Measurements from ENCODE around the gene PLXNA2.

Gene PLXNA2

GRCh38 chr1:208085655-208086515, 158.3 kb downstream of the PLXNA2 start:
- DNase-seq = no peak

DNA sequence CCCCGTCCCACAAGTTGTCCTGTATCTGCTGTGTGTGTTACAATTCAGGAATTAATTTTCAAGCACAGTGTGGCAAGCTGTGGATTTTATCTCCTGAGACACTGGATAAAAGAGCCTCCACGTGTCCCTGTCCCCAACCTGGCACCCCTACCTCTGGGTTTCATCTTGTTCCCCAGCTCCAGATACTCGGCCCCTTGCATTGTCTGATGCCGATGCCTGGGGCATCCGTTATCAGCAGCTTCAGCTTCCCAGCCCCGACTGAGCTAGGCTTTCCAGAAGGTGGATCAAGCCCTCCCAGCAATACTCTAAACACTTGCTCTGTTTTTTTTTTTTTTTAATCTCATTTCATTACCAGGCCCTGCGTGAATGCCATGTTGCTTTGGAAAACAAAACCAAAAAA, 159.4 kb downstream of the PLXNA2 start:
- no peak for DNase-seq

DNA sequence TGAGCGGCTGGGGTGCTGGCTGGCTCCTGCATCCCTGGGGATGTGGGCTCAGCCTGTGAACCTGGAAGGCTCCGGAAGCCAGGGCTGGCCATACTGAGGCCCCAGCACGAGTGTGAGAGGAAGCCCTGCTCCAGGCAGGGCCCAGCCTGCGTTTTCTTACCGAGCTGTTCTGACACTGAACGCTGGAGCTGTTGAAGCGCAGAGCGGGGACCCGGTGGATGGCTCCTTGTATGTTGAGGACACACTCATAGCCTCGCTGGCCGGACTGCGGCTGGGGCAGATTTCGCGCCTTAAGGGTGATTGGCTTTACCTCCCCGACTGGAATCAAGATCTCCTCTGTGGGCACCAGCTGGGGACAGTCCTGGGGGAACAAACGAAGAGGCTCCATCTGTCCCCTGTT, 160.0 kb downstream of the PLXNA2 start:
- no peak for DNase-seq

GRCh38 chr1:208083715-208084085, 160.5 kb downstream of the PLXNA2 start:
- DNase-seq = no peak

- DNase-seq = no peak
These were observed 161.0 kb downstream of the PLXNA2 start for GRCh38 chr1:208083016-208083714.

DNA sequence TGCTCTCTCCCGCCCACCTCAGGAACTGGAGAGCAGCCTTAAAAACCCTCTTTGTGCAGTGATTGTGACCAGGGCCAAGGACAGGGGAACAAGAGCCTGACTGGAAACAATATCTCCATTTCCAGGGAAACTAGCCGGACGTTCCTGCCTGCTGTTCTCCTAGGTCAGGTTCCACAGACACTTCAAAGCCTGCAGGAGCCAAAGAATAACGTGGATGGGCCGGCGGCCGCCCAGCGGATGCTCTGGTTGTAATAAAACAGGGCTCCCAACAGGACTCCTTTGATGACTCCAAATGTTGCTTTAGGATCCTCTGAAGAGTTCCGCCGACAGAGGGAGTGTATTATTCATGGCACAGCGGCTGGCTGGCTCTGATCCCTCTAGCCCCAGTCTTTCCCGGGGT, 162.2 kb downstream of the PLXNA2 start:
- no peak for DNase-seq

- DNase-seq = no peak
These were observed 163.5 kb downstream of the PLXNA2 start for GRCh38 chr1:208080396-208081286.

DNA sequence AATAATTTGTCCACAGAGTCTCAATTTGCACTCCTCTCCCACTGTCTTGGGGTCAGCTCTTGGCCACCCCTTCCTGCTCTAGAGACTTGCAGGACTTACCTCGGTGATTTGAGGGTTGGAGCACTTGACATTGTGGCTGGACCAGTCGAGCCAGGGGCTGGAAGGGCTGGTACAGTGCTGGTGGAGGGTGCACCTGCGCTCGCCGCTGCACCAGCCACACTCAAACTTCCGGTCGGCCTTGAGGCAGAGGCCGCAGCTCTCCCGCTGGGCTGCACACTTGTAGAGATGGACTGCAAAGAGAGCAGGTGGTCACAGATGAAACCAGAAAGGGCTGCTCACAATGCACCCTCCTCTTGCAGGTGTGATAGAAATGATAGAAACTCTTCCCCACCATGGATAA, 165.0 kb downstream of the PLXNA2 start:
- no peak for DNase-seq

GRCh38 chr1:208078752-208079151, 165.4 kb downstream of the PLXNA2 start:
- DNase-seq = no peak

DNA sequence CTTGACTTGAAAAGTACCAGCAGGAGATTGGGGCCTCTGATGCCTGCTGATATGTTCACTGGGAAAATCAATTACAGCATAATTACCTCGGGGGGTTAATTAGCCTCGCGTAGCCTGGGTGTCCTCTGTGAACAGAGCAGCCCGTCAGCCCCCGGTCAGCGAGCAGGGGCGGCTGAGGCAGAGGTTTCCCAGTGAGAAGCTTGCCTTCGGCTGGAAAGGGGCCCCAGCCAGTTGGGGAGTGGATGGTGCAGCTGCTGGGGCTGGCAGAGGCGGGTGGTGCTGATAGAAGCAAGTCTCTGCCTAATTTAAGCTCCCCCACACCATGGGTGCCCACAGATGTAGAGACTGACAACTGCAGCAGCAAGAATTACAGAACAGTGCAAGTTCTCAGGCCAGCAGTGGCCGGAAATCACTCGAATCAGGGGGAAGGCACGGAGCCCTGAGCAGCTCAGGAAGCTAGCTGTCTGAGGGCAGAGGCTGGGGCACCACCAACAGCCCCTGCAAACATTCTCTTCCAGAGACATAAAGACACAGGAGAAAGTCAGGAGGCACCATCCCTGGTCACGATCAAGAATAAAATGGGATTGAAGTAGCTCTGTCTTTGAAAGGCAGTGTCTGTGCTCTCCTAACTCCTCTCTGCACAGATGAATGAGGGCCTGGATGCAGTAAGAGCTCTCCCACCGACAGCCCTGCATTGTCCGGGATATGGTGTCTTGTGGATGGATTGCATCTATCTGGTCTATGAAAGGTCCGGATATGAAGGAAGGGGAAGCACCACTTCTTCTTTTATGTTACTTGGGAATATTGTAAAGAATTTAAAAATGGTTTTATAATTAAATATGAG, 166.7 kb downstream of the PLXNA2 start:
- no peak for DNase-seq

DNA sequence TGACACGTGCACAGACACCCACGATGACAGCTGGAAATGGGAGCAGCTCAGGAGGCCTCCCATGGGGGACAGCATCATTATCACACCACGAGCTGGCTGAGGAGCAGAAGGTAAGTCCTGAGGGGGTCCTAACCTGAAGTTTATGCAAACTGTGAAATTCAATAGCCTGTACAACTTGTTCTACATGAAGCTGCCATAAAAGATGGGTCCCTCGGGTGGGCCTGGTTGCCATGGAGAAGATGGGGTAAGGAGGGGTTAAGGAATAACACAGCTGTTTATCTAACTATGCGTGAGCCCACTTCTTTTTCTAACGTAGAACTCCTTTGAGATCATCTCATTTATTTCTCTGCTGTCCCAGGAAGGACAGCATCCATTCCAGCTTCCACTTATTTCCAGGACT, 169.8 kb downstream of the PLXNA2 start:
- no peak for DNase-seq

- no peak for DNase-seq
These were observed 172.7 kb downstream of the PLXNA2 start for GRCh38 chr1:208071435-208072031.

DNA sequence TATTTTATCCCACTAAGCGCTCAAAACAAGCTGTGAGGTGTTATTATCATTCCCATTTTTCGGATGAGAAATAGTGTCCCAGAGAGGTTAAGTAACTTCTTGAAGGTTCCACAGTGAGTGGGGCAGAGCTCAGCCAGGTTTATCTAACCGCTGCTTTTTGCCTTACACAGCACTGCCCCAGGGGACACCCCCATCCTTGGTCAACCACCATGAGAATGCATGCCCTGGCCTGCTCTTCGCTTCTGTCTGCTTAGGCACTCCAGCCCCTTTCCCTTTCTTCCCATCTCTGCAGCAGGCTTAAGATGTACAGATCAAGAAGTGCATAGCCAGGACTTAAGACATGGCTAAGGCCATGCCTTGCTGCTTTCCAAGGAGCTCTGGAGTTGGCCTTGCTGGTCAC, 174.3 kb downstream of the PLXNA2 start:
- no peak for DNase-seq

- no peak for DNase-seq
These were observed 174.9 kb downstream of the PLXNA2 start for GRCh38 chr1:208069317-208069716.

- DNase-seq = no peak
These were observed 175.3 kb downstream of the PLXNA2 start for GRCh38 chr1:208068908-208069307.

DNA sequence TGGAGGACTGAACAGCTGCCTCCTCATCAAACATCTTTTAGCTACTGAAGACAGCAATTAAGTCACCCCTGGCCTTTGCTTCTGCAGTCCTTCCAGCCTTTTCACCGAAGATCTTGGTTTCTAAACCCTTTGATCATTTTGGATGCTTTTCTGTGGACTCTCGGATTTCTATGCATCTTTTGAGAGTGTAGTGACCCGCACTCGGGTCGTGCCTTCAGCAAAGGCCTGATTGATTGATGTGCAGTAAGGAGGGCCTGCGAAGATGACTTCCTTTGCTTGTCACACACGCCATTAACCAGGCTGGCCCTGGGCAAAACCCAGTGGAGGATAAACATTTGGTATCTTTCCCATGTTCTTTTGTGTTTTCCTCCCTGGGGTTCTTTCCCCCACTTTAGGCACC, 175.8 kb downstream of the PLXNA2 start:
- no peak for DNase-seq

- no peak for DNase-seq
These were observed 177.6 kb downstream of the PLXNA2 start for GRCh38 chr1:208066583-208066982.

- DNase-seq = no peak
These were observed 178.3 kb downstream of the PLXNA2 start for GRCh38 chr1:208065862-208066261.

DNA sequence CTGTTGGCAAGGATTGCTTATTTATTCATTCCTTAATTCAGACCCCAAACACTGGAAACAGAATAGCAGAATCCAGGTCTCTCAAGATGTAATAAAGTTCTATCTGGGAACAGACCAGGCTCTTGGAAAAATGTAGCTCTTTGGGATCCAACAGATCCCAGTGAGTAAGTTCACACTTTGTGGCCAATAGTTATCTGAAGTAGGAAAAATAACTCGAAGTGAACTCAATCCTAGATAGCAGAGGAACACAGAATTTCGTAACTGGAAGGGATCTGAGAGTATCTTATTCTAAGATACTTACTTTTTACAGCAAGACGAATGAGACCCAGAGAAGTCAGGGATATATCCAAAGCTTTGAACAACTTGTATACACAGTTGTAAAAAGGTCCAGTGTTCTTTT, 182.6 kb downstream of the PLXNA2 start:
- DNase-seq = no peak

DNA sequence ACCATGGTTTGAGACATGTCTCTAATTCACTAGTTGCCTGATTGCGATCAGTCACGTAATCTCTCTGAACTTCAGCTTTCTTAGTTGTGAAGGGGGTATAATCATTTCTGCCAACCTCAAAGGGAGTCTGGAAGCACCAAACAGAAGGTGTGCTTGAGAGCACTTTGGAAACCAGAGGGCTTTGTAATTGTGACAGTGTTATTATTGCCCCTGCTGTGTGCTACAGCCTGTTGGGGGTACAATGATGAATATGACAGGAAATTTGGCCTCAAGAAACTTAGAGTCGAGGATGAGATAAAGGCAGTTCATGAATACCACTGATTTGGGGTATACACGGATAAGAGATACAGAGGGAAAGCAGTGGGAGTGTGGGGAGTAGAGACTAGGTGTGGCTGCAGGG, 183.1 kb downstream of the PLXNA2 start:
- no peak for DNase-seq

DNA sequence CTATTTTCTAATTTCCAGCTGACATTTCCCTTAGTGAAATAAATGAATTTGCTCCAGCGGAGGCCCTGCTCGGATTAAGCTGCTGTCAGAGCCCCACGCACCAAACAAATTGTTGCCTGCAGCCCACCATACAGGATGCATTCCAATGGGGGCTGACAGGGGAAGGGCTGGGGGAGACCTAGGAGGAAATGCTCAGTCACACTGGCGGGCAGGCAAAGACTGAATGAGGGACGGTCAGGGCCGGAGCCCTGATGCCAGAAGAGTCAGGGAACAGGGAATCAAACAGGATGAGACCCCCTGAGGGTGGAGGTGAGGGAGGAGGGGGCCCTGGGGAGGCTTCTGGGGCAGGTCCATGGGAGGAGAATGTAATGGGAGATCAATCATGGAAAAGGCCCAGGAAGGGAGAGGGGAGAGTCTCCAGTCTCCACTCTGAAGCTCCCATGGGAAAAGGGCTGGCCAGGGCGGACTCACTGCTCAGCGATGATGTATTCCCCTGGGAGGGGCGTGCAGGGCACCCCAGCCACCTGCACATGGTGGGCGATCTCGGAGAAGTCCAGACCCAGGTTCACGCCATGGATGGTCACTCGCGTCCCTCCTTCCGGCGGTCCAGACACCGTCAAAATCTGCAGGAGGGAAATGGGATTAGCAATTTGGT, 183.8 kb downstream of the PLXNA2 start:
- DNase-seq = no peak
